H1 (cell line): ENCODE measurements around the gene TLE4. TPM values are rescaled to one million over a fixed set of nuclear protein-coding genes. Genes with fewer than 3 reads are reported as not detected.

Experiments
- CBX8 ChIP-seq: fragments of 300-800, 300-1000 bp; sonication (generic); IDR thresholded peaks from 2 replicates; pipeline ENCODE4 v1.7.1; 2016; ENCODE audit warnings: low read depth, low read length, borderline replicate concordance
- CHD1 ChIP-seq: IDR thresholded peaks from 2 replicates; pipeline ENCODE4 v1.6.1; 2012; ENCODE audit warnings: low read depth, low read length, improper control_type of control experiment
- NANOG ChIP-seq: IDR thresholded peaks from 2 replicates; pipeline ENCODE4 v1.6.1; 2011; ENCODE audit warnings: low read length, low read depth, mild to moderate bottlenecking, inconsistent platforms; ENCODE audit not compliant: insufficient read depth, poor library complexity, severe bottlenecking
- PHF8 ChIP-seq: fragments of 200-600 bp; sonication (generic); conservative IDR thresholded peaks from 2 replicates; pipeline ENCODE4 v1.7.1; 2012; ENCODE audit warnings: low read depth, mild to moderate bottlenecking, inconsistent platforms, low read length, moderate library complexity
- RFX5 ChIP-seq: IDR thresholded peaks from 2 replicates; pipeline ENCODE4 v1.6.1; 2011; ENCODE audit warnings: low read depth, low read length, improper control_type of control experiment, borderline replicate concordance
- ZNF274 ChIP-seq: IDR thresholded peaks from 2 replicates; pipeline ENCODE4 v1.7.0; 2012; ENCODE audit warnings: low read length, borderline replicate concordance; ENCODE audit errors: extremely low read depth
- polyA plus RNA-seq, 7 experiments: library from polyadenylated mRNA; depleted of rRNA in 3 of 7; stranded (reverse) in 5 of 7; unstranded in 2 of 7; fragments of >200 nt in 5 of 7; fragments of 200-250 nt in 2 of 7; gene quantifications; 1 replicate in 5 of 7; 2 replicates in 1 of 7; 4 replicates in 1 of 7; pipeline versions ENCODE4 v1.2.1 to v1.2.3, GENCODE V29; 2011 to 2013; ENCODE audit warnings: missing spikeins in 2 of 7, mixed read lengths in 2 of 7
- total RNA-seq: library from RNA; stranded (reverse); fragmentation: NEBNext Ultra II Directional; extraction: Animal tissue kit (Norgen Biotek cat#: 25700); gene quantifications from 2 replicates; pipeline ENCODE4 v1.2.1, GENCODE V29; 2021

The TLE4 gene
- total and polyA plus RNA-seq, 2 of the 8 experiments (the other 6 are each of a cell fraction or from before 2014, with no cell fraction given): 32.4 to 36.9 TPM

DNA sequence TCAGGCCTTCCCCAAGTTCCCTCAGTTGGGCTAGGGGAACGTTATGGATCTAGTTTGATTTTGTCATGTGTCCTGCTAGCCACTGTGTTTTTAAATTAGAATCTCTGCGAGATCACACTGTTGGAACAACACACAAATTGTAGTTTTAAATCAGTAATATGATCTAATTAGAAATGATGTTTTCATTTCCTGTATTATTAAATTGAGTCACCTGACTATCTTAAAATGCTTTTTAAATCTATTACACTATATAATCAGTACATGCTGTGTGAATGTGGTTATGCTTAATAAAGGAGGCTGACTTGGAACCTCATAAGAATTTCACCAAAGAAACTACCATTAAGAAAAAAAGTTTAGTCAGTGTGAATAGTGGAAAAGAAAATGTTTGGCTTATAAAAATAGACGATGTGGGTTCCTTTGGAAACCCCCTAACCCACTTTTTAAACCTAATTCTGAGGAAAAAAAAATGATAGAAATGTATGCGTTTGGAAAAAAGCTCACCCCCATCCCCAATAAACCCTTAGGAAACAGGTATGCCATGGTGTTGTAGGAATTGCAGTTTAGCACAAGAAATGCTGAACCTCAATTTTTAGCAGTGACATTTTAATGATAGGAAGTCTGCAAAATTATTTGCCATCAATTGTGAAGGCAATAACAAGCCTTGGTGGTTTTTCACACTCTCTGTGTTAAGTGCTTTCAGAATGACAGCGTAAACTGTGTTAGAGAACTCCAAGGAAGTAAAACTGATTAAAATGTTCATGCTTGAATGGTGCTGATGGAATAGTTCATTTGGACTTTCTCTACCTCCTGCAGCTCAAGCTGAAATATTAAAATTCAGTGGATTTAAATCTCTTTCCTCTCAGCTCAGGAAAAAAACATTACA lies 59.0 kb downstream of the TLE4 start (continued):
- no peak for TF ChIP-seq PHF8
- no peak for TF ChIP-seq CHD1
- TF ChIP-seq RFX5: no peak
- TF ChIP-seq ZNF274: no peak
- TF ChIP-seq CBX8: no peak
- TF ChIP-seq NANOG: no peak
